Forelimb muscle (tissue), 1 donor: ENCODE measurements around the gene INSM1. TPM values are rescaled to one million over a fixed set of nuclear protein-coding genes. Genes with fewer than 3 reads are reported as not detected.

ENCODE experiments used
- DNase-seq: peaks from one replicate; pipeline ENCODE4 v3.0.0-alpha.2; 2013; ENCODE audit warnings: low read depth
- polyA plus RNA-seq: library from polyadenylated mRNA; unstranded; fragments of 120-200 nt; gene quantifications from one replicate; pipeline ENCODE4 v1.2.1, GENCODE V29; 2013; ENCODE audit not compliant: insufficient read length

INSM1 gene
- polyA plus RNA-seq, 1 donor: 0.14 TPM

GRCh38 chr20:20393207-20394120 lies 25.6 kb downstream of the INSM1 start:
- peak; percentile 66 for DNase-seq

DNA sequence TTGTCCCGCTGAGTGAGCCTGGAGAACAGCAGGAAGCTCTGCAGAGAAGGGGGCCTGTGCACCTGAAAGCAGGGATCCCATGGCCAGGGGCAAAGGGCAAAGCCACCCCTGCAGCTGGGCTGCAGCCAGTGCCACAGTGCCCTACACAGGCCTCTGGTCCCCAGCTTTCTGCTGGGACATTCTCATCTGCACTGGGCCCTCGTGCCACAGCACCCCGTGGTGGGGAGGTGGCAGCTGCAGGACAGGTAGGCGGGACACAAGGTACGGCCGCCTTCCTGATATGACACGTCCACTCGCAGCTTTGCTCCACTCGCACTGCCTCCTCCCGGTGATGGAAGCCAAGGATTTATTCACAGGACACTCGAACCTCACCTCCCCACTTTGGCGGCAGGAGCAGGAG lies 27.2 kb downstream of the INSM1 start:
- DNase-seq: no peak

DNA sequence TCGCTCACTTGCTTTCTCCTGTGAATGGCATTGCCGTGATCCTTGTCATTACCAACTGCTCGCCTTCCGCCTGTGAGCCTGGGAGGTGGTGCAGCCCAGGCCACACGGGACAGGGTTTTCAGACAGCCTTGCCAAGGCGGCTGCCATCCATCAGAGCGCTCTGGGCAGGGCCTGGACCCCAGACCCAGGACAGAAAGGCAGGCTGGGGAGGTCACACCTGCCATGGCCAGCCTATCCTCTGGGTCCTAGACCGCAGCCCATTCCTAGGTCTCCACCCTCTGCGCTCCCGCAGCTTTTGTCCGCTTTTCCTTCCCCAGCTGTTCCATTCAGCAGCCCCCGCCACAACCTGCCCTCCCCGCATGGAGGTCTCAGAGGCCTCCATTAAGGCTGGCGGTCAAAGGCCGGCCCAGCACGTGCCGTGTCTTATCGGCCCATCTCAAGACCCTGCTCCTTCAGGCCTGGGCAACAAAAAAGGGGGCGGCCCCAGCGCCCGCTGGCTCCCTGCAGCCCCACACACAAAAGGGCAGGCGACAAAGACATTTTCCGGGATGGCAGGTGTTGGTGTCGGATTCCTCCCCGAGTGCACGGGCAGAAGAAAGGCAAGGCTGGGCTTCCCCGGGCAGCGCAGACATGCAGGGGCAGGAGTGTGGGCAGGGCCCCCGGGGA lies 28.1 kb downstream of the INSM1 start:
- no peak for DNase-seq

GRCh38 chr20:20396794-20397193 lies 28.9 kb downstream of the INSM1 start:
- no peak for DNase-seq

GRCh38 chr20:20398123-20398522 lies 30.2 kb downstream of the INSM1 start:
- no peak for DNase-seq

DNA sequence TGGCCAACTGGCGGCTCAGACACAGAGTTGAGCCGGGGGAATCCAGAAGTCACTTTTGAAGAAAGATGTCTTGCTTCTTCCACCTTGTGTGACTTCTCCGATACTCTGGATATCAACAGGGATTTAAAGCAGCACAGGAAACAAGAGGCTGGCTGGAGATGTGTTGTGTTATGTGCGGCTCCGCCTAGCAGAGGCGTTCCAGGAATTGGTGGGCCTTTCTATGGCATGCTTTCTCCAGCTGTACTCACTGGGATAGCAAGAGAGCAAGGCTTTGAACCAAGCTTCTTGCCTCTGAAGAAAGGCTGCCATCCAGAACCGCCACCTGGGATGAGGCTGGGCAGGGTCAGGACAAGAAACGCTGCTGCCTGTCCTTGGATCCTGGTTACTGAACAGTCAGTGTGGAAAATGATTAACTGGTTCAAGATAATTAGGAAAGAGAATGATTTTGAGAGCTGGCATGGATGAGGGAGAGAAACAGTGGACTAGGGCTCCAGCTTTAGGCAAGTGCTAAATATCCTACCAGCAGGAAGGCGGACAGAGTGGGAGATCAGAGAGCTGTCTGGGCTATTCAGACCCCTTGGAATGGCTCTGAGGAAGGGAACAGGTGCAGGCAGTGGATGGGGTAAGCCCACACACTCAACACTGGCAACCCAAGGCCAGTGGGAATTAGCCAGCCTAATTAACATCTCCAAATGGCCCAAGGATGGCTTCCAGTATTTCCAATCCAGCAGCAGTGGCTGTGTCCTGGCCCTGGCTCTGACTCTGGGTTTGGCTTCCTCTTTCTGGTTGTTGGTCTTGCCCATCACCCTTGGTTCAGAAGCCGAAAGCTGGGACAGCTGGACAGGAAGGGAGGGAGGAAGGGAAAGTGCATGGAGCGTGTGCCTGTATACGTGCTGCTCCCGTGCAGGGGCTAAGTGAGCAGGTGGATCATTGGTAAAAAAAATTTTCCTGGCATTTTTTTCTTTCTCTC lies 31.9 kb downstream of the INSM1 start:
- DNase-seq: no peak

DNA sequence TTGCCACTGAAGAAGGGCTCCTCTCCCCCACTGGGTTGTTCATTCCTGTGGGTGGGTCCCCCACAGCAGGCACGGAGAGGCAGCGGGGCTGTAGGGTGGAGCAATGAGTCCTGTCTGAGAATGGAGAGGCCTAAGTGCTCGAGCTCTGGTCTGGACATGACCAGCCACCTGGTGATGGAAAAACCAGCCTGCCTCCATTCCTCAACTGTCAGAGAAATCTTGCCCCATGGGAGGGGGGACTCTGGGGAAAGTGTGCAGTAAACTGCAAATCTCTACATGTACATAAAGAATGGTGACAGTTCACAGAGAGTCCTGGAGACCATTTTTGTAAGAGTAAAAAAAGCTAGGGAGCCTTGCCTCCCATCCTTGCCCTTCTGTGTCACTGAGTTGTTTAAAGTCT lies 34.1 kb downstream of the INSM1 start:
- no peak for DNase-seq

- DNase-seq: no peak
These were observed 36.7 kb downstream of the INSM1 start for GRCh38 chr20:20404633-20405032.

GRCh38 chr20:20405623-20406022 lies 37.7 kb downstream of the INSM1 start:
- DNase-seq: no peak

DNA sequence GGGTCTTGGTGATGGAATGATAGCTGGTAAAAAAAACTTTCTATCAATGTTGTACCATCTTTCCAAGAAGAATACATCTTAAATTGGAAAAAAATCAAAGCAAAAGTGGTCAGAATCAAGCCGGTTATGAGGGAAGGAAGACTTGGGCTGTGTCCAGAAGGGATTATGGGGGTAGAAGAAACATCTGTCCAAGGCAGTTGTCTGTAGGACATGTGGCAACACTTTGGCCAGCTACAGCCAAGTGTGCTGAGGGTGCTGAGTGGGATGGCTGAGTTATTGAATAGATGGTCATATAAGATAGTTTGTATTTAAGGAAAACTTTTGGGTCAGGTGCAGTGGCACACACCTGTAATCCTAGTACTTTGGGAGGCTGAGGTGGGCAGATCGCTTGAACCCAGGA lies 38.4 kb downstream of the INSM1 start:
- DNase-seq: peak; percentile 5

- peak; percentile 22 for DNase-seq
These were observed 40.2 kb downstream of the INSM1 start for GRCh38 chr20:20407891-20408805.

GRCh38 chr20:20409331-20409730 lies 41.4 kb downstream of the INSM1 start:
- DNase-seq: no peak

DNA sequence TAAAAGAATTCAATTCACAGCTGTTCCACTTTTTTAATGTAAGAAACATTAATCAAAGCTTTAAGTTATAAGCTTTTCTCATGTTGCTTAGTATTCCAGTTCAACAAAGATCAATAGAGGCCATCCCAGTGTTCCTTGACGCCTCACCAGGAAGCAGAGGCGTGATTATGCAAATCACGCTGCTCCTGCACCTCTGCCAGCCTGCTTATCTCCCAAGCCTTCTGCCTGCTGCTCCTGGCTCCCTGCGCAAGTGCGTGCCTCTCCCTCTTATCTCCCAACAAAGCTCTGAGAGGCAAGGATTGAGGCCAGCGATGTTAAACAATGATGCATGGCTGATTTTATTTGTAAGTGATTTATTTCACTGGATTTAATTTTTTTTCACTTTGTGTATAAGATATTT lies 42.8 kb downstream of the INSM1 start:
- peak; percentile 1 for DNase-seq

- no peak for DNase-seq
These were observed 43.5 kb downstream of the INSM1 start for GRCh38 chr20:20411402-20411801.

DNA sequence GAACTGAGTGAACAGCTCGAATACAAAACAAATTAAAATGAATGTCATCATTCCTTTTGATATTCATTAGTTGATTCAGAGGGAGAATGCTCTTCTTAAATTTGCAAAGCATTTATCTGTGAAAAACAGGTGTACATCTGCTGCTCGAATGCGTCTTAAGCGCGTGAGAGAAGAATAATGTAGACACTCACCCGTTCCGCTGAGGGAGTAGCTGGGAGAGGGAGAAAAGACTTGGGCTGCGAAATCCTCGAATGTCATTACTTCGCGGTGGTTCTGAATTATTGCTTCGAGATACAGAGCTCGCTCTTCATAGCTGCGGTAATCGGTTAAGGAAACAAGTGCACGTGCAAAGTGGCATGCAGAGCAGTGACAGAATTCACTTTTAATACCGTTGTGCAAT lies 43.9 kb downstream of the INSM1 start:
- no peak for DNase-seq

- no peak for DNase-seq
These were observed 44.8 kb downstream of the INSM1 start for GRCh38 chr20:20412750-20413149.

- no peak for DNase-seq
These were observed 45.9 kb downstream of the INSM1 start for GRCh38 chr20:20413810-20414281.

GRCh38 chr20:20414640-20415220 lies 46.8 kb downstream of the INSM1 start:
- DNase-seq: no peak

GRCh38 chr20:20415321-20415720 lies 47.4 kb downstream of the INSM1 start:
- DNase-seq: no peak
